Neural progenitor cell (in vitro differentiated cells): ENCODE measurements around the gene TM9SF4. TPM values are rescaled to one million over a fixed set of nuclear protein-coding genes. Genes with fewer than 3 reads are reported as not detected.

Experiments used
- DNase-seq: peaks from one replicate; pipeline ENCODE4 v3.0.0-alpha.2; 2016; ENCODE audit warnings: low spot score
- H2AFZ ChIP-seq: fragments of 200-600 bp; sonication (generic); replicated peaks from 2 replicates; pipeline ENCODE4 v1.6.1; 2016; ENCODE audit warnings: antibody characterized with exemption
- H3F3A ChIP-seq: fragments of 200-600 bp; sonication (generic); 2 replicates; pipeline ENCODE4 v1.6.1; 2016; ENCODE audit warnings: antibody characterized with exemption, low read depth
- H3K27ac ChIP-seq: fragments of 200-600 bp; sonication (generic); 2 replicates; pipeline ENCODE4 v1.5.1; 2016; ENCODE audit warnings: mild to moderate bottlenecking
- H3K27me3 ChIP-seq: fragments of 200-600 bp; sonication (generic); 2 replicates; pipeline ENCODE4 v1.6.1; 2016; ENCODE audit warnings: mild to moderate bottlenecking, moderate library complexity
- H3K36me3 ChIP-seq: fragments of 200-600 bp; sonication (generic); 2 replicates; pipeline ENCODE4 v1.5.1; 2016
- H3K4me1 ChIP-seq: fragments of 200-600 bp; sonication (generic); 2 replicates; pipeline ENCODE4 v1.6.1; 2016; ENCODE audit warnings: mixed run types
- H3K4me2 ChIP-seq: fragments of 200-600 bp; sonication (generic); 2 replicates; pipeline ENCODE4 v1.6.1; 2016
- H3K4me3 ChIP-seq: fragments of 200-600 bp; sonication (generic); 2 replicates; pipeline ENCODE4 v1.5.1; 2016
- H3K79me2 ChIP-seq: fragments of 200-600 bp; sonication (generic); 2 replicates; pipeline ENCODE4 v1.6.1; 2016; ENCODE audit warnings: low read depth
- H3K9ac ChIP-seq: fragments of 200-600 bp; sonication (generic); 2 replicates; pipeline ENCODE4 v1.6.1; 2016
- H3K9me3 ChIP-seq: fragments of 200-600 bp; sonication (generic); 2 replicates; pipeline ENCODE4 v1.5.1; 2016; ENCODE audit warnings: low read depth
- H4K20me1 ChIP-seq: fragments of 200-600 bp; sonication (generic); 2 replicates; pipeline ENCODE4 v1.6.1; 2016; ENCODE audit warnings: low read depth
- H3K27ac Mint-ChIP-seq: 3 replicates; pipeline ENCODE4 v1.8.0; 2021; ENCODE audit warnings: mixed read lengths
- H3K27me3 Mint-ChIP-seq: 2 replicates; pipeline ENCODE4 v1.8.0; 2022; ENCODE audit warnings: low read depth, mild to moderate bottlenecking, inconsistent platforms, moderate library complexity, mixed read lengths; ENCODE audit not compliant: insufficient read depth
- H3K36me3 Mint-ChIP-seq: 3 replicates; pipeline ENCODE4 v1.8.0; 2021; ENCODE audit warnings: mixed read lengths
- H3K4me1 Mint-ChIP-seq: 3 replicates; pipeline ENCODE4 v1.8.0; 2021; ENCODE audit warnings: mixed read lengths
- H3K4me3 Mint-ChIP-seq: 3 replicates; pipeline ENCODE4 v1.8.0; 2021; ENCODE audit warnings: mild to moderate bottlenecking, moderate library complexity, mixed read lengths
- H3K9me3 Mint-ChIP-seq: 3 replicates; pipeline ENCODE4 v1.8.0; 2020; ENCODE audit warnings: mixed read lengths
- CTCF ChIP-seq: fragments of 200-600 bp; sonication (generic); IDR thresholded peaks from 2 replicates; pipeline ENCODE4 v1.5.1; 2017; ENCODE audit warnings: antibody characterized with exemption, mild to moderate bottlenecking
- EZH2 ChIP-seq: fragments of 200-600 bp; sonication (generic); IDR thresholded peaks from 2 replicates; pipeline ENCODE4 v1.6.1; 2017; ENCODE audit warnings: antibody characterized with exemption, mild to moderate bottlenecking, moderate library complexity
- EZH2phosphoT487 ChIP-seq: fragments of 200-600 bp; sonication (generic); IDR thresholded peaks from 2 replicates; pipeline ENCODE4 v1.6.1; 2017; ENCODE audit warnings: antibody characterized with exemption
- total RNA-seq: library from RNA; depleted of rRNA; stranded (reverse); fragments of >200 nt; gene quantifications from 2 replicates; pipeline ENCODE4 v1.2.3, GENCODE V29; 2015; ENCODE audit warnings: low replicate concordance

TM9SF4 gene
- total RNA-seq, 1 donor from 2014 or later, result 27.9 TPM

DNA sequence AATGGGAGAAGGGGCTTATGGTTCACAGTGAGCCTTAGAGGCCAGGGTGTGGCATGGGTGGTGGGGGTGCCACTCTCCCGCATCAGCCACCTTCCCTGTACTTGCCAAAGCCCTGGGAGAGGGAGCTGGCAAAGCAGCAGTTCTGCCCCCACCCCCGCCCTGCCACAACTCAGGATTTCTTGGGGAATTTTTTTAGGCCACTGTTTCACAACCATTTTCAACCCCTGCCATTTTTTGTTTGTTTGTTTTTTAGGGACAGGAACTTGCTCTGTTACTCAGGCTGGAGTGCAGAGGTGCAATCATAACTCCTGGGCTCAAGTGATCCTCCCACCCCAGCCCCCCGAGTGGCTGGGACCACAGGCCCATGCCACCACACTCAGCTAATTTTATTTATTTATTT lies 22.4 kb upstream of the TM9SF4 start:
- no peak overlapping the region for H3K4me3 ChIP-seq
- peaks cover 2% of the 10 kb centered on the region for H3K27me3 ChIP-seq
- Mint-ChIP-seq H3K27me3 (peaks cover 11% of the 10 kb centered on the region), H3K4me3 (no peak overlapping the region), H3K27ac (no peak overlapping the region), H3K36me3 (no peaks in the 10 kb centered on the region), H3K4me1 (peaks cover 24% of the 10 kb centered on the region), H3K9me3 (peaks cover 3% of the 10 kb centered on the region)
- no peaks in the 10 kb centered on the region for H3K9me3 ChIP-seq
- no peak overlapping the region for H3K9ac ChIP-seq
- H3K4me1 ChIP-seq, result peaks cover 7% of the 10 kb centered on the region
- H3K79me2 ChIP-seq, result no peaks in the 10 kb centered on the region
- no peak overlapping the region for H3K27ac ChIP-seq
- H3K4me2 ChIP-seq, result no peak overlapping the region
- H3K36me3 ChIP-seq, result no peaks in the 10 kb centered on the region
- H3F3A ChIP-seq, result peaks cover 6% of the 10 kb centered on the region
- no peak for DNase-seq
- H2AFZ ChIP-seq, result no peak overlapping the region
- TF ChIP-seq CTCF, result no peak
- TF ChIP-seq EZH2phosphoT487, result no peak
- no peak for TF ChIP-seq EZH2
- no peaks in the 10 kb centered on the region for H4K20me1 ChIP-seq

GRCh38 chr20:32088759-32089158 lies 20.8 kb upstream of the TM9SF4 start:
- H3K9me3 ChIP-seq, result no peaks in the 10 kb centered on the region
- Mint-ChIP-seq H3K36me3 (no peaks in the 10 kb centered on the region), H3K4me1 (peaks cover 24% of the 10 kb centered on the region), H3K4me3 (no peak overlapping the region), H3K27ac (no peak overlapping the region), H3K27me3 (peaks cover 11% of the 10 kb centered on the region), H3K9me3 (no peaks in the 10 kb centered on the region)
- no peaks in the 10 kb centered on the region for H3K36me3 ChIP-seq
- H3K27me3 ChIP-seq, result peaks cover 8% of the 10 kb centered on the region
- no peak overlapping the region for H3K9ac ChIP-seq
- no peak overlapping the region for H3K4me2 ChIP-seq
- no peak overlapping the region for H3K4me3 ChIP-seq
- no peak for DNase-seq
- no peaks in the 10 kb centered on the region for H4K20me1 ChIP-seq
- H3K4me1 ChIP-seq, result peaks cover 7% of the 10 kb centered on the region
- no peak overlapping the region for H2AFZ ChIP-seq
- no peak overlapping the region for H3K27ac ChIP-seq
- H3K79me2 ChIP-seq, result no peaks in the 10 kb centered on the region
- no peak for TF ChIP-seq EZH2phosphoT487
- no peak for TF ChIP-seq EZH2
- no peak for TF ChIP-seq CTCF
- peaks cover 6% of the 10 kb centered on the region for H3F3A ChIP-seq

DNA sequence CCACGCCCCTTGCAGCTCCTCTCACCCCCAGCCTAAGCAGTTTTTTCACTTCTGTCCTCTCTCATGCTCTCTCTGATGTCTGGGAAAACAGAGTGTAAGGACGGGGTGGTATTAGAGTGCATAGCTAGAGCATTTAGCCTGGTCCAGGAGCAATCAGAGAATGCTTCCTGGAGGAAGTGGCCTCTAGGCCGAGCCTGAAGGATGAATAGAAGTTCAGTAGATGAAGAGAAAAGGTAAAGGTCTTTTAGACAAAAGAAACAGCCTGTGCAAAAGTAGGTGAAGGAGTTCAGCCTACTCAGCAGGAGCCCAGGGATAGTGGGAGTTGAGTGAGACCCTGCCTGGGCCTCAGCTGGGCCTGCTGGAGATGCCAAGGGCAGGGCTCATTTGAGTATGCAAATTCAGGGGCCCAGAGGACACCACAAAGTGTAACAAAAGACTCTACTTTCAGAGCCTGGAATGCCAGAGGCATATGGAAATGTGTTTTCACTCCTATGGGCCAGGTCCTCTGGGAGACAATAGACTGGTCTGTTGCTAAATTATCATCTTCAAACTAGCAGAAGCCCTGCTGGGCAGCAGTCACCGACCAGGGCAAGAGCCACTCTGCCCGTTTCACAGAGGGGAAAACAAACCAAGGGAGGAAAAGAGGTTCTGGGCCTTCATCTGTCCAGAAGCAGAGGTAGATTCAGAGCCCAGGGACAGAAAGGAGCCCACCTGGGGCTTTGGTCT lies 19.7 kb upstream of the TM9SF4 start:
- Mint-ChIP-seq H3K4me3 (no peak overlapping the region), H3K4me1 (peaks cover 21% of the 10 kb centered on the region), H3K27me3 (peaks cover 11% of the 10 kb centered on the region), H3K27ac (peak overlapping the region; percentile 69), H3K9me3 (no peaks in the 10 kb centered on the region), H3K36me3 (no peaks in the 10 kb centered on the region)
- H3K4me2 ChIP-seq, result no peak overlapping the region
- H3K9me3 ChIP-seq, result no peaks in the 10 kb centered on the region
- peak; percentile 27 for DNase-seq
- H3K27ac ChIP-seq, result no peak overlapping the region
- H2AFZ ChIP-seq, result no peak overlapping the region
- H4K20me1 ChIP-seq, result no peaks in the 10 kb centered on the region
- H3K9ac ChIP-seq, result no peak overlapping the region
- H3K4me1 ChIP-seq, result peaks cover 7% of the 10 kb centered on the region
- no peaks in the 10 kb centered on the region for H3K79me2 ChIP-seq
- H3K36me3 ChIP-seq, result no peaks in the 10 kb centered on the region
- H3F3A ChIP-seq, result peaks cover 6% of the 10 kb centered on the region
- H3K4me3 ChIP-seq, result no peak overlapping the region
- TF ChIP-seq EZH2phosphoT487, result no peak
- TF ChIP-seq EZH2, result no peak
- no peak for TF ChIP-seq CTCF
- peaks cover 11% of the 10 kb centered on the region for H3K27me3 ChIP-seq
